DMS153 treated with DMSO at 0.1 percent for 48 hours (cell line): ENCODE results near the gene UNG.

Experiments used
- DNase-seq: peaks from one replicate; lab custom pipeline; 2025; ENCODE audit not compliant: unreplicated experiment; lab: John Stamatoyannopoulos, UW

UNG gene

DNA sequence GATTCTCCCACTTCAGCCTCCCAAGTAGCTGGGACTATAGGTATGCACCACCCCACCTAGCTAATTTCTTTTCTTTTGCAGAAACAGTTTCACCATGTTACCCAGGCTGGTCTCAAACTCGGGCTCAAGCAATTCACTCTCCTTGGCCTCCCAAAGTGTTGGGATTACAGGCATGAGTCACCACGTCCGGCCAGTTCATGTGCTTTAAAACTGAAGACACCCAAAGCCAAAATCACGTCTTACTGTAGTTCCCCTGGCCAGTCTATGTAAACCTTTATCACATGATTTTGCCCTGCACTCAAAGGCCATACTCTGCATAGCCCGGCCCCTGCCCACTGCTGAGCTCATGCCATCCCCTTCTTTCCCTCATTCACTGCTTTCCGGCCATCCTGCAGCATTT, 8.6 kb upstream of the UNG start:
- DNase-seq = no peak

DNA sequence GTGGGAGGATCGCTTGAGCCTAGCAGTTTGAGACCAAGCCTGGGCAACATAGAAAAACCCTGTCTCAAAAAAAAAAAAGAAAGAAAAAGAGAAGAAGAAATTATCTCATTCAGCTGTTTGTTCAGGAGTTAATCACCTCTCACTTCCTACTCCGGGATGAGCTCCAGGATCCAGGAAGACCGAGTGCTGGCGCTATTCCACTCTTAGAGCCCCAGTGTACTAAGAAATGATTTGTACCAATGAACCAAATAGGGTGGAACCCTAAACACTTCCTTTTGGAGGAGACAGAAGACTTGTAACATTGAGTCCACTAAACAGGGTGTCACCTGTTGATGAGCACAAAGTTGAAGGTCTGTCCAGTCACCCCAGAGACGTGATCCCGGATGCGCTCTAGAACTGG, 7.7 kb upstream of the UNG start:
- DNase-seq = no peak

GRCh38 chr12:109092497-109093021, 4.8 kb upstream of the UNG start:
- DNase-seq = no peak

GRCh38 chr12:109093022-109093918, 4.1 kb upstream of the UNG start, which contains the start of gene ALKBH2:
TSS of gene ALKBH2 (minus strand) at chr12:109093472. CDS start at chr12:109092786, 686 bp downstream.
- peak; percentile 85 for DNase-seq

DNA sequence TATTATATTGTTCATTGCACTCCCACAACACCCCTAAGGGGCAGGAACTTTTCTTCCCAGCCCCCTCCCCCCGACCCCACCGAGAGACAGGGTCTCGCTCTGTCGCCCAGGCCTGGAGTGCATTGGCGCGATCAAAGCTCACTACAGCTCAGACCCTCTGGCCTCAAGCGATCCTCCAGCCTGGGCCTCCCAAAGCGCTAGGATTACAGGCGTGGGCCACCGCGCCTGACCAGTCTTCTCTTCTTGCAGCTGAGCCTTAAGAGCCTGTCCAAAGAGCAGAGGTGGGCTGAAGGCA, 310 bp upstream of the UNG start:
- no peak for DNase-seq

DNA sequence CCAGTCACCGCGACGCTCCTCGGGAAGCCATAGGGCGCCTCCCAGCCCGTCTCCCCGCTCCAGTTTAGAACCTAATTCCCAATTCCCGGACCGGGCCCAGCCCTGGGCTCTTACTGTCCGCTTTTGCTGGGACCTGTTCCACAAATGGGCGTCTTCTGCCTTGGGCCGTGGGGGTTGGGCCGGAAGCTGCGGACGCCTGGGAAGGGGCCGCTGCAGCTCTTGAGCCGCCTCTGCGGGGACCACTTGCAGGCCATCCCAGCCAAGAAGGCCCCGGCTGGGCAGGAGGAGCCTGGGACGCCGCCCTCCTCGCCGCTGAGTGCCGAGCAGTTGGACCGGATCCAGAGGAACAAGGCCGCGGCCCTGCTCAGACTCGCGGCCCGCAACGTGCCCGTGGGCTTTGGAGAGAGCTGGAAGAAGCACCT, 797 bp downstream of the UNG start:
- DNase-seq = no peak

DNA sequence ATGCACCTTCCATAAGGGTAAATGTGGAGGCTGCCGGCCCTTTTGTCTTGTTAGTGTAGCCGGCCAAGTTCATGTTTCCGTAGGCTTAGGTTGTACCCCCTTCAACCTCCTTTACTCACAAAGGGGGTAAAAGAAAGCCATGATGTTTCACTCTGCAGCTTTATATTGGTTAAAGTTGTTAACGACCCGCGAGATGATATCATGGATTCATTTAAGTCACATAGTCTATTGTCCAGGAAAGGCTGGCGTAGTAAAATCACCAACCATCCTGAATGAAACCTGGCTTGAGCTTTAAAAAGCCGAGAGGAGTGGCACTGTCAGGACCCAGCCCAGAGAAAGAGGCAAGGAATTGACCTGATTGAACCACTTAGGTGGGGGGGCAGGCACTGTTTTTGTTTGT, 1.3 kb downstream of the UNG start:
- DNase-seq = no peak

GRCh38 chr12:109099431-109100020, 2.1 kb downstream of the UNG start:
- no peak for DNase-seq

GRCh38 chr12:109100741-109101140, 3.3 kb downstream of the UNG start:
- no peak for DNase-seq

DNA sequence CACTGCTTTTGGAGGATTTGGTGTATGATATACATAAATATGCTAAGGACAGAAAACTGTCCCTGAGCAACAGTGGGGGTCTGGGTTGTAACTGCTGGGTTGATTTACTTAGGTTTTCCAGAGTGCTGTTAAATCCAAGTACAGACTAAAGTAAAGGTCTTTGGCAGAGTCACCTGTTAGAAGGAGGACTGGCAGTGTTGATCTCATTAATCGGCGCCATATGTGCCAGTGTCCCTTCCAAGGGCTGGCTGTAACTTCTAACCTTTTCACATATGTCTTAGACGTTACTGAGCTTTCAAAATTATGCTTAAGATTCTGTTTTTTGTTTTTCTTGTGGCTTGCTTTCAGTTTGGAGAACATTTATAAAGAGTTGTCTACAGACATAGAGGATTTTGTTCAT, 5.1 kb downstream of the UNG start:
- DNase-seq = no peak

GRCh38 chr12:109105176-109105575, 7.8 kb downstream of the UNG start:
- no peak for DNase-seq

- DNase-seq = no peak
Observed at GRCh38 chr12:109109746-109110350, 12.5 kb downstream of the UNG start.

DNA sequence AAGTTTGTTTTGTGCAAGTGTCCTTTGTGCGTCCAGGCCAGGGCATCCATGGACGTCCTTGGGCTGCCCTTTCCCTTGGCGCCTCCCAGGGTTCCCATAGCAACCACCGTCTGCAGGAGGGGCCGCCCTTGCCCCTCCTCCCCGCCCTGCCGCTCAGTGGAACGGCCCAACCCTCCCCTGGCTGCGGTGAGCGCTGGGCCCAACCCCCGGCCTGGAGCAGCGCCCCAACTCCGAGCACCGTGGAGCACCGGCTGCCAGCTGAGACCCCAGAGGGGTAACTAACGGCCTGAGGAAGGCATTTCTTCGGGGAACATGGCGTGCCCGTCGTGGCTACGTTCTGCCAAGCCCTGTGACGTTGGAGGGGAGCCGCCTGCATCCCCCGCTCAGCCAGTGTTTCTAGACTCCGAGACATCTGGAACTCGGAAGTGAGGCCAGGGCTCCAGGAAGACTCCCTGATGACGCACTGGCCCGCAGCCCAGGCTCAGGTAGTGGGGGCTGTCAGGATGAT, 13.6 kb downstream of the UNG start:
- no peak for DNase-seq

DNA sequence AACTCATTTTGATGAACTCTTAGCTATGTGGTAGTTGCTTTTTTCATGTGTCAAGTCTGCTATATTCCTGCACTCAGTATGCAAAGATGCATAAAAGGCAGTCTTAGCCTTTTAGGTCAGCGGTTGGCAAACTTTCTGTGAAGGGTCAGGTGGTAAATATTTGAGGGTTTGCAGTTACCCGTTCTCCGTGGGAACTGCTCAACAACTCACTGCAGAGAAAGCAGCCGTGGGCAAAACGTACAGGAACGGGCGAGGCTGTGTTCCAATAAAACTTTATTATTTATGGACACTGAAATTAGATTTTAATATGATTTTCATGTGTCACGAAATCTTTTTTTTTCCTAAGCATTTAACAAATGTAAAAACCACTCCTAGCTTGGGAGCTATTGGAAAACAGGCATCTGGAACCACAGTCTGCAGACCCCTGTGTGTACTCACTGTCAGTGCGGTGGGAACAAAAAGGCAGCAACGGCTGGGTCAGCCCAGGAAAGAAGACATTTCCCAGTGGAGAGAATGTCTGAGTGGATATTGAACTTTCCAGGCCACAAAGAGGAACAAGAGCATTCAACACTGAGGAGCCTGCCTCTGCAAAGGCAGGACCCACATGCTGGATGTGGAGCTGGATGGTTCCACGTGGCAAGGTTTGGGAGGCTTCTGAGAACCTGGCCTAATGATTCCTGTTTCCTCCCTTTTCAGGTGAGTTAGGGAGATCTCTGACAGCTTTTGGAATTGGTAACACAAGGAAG, 15.5 kb downstream of the UNG start:
- DNase-seq = no peak

GRCh38 chr12:109113661-109114321, 16.4 kb downstream of the UNG start:
- no peak for DNase-seq

DNA sequence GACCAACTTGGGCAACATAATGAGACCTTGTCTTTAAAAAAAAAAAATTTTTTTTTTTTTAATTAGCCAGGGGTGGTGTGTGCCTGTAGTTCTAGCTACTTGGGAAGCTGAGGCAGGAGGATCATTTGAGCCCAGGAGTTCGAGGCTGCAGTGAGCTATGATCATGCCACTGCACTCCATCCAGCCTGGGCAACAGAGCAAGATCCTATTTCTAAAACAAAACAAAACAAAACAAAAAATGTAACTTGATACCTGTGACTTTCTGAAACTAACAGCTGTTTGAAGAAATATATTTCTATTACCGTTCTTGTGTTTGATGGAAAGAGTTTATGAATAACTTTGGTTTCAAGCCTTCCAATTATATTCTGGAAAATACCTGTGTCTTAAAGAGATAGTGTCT, 17.2 kb downstream of the UNG start:
- no peak for DNase-seq

DNA sequence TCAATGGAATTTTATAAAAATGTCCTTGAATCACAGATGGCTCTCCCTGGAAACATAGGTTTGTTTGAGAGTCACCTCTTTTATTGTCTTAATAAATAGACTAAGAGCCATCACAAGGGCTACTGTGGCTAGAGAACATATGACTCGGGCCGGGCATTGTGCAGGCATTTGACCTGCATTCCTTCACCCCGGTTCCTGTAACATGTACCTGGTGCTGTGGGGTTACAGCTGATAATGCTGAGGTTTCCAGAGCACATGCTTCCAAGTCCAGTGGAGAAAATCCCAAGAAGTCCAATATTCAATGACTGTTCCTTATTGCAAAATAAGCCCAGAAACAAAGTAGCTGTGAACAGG, 18.0 kb downstream of the UNG start:
- no peak for DNase-seq

DNA sequence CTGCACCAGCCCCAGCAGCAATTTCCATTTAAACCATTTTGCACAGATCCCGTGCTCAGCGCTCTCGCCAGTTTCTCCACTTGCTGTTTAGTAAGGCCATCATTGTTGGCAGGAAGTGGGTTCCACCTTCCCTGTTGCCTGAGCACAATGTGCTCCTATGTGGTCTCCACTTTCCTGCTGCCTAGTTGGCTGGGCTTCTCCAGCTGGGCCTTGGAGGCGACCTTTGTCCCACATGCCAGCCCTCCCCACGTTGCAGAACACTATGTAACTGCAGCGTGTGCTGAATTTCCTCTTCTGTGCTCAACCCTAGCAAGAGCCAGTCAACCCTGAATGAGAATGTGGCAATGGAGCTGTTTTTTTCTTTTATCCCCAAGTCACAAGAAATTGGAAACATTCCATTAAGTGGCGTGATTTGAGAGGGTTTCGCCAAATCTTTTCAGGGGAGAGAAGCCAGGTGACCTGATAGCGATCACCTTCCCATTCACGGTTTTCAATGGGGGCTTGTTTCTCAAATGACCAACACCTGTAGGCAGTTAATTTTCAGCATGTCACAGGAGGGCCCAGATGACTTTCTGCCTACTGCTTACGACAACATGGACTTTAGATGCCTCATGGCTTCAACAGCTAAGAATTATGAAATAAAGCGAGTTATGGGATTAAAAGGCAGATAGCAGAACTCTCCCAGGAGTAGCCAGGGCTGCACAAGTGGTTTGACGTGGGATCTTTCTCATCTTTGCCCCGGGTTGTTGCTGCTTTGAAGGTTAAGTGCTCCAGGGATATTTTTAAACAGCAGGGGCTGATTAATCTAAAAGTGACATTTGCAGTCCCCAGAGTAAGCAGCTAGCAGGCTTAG, 18.6 kb downstream of the UNG start, which contains the start of gene ACACB:
ACACB (plus strand) TSS at position 830 of the 853 bp plus-strand sequence. CDS start 22,819 bp downstream, outside the sequence.
- DNase-seq = no peak

- no peak for DNase-seq
Observed at GRCh38 chr12:109116611-109116949, 19.2 kb downstream of the UNG start.

GRCh38 chr12:109120095-109120494, 22.7 kb downstream of the UNG start:
- DNase-seq = no peak
